Endothelial cell of coronary artery (primary cell): Measurements from ENCODE around the gene TMEM140. TPM values are rescaled to one million over a fixed set of nuclear protein-coding genes. Genes with fewer than 3 reads are reported as not detected.

Experiments used
- total RNA-seq: library from RNA; depleted of rRNA; stranded (reverse); fragments of >200 nt; gene quantifications from 2 replicates; pipeline ENCODE4 v1.2.3, GENCODE V29; 2014

Gene TMEM140
- 8.3 and 8.8 TPM in 2 replicates for total RNA-seq

GRCh38 chr7:135147899-135148721 is at the start of gene TMEM140:
TSS of gene TMEM140 (plus strand) at chr7:135148072. CDS start at chr7:135164442, 16,370 bp downstream.

GRCh38 chr7:135170274-135170997 is 22.6 kb downstream of the TMEM140 start, which contains the start of gene CYREN:
TSS of gene CYREN (minus strand) at chr7:135170707. CDS start at chr7:135168922, 1,785 bp downstream.

GRCh38 chr7:135211179-135211945 is 63.5 kb downstream of the TMEM140 start, which contains the start of gene WDR91:
TSS of gene WDR91 (minus strand) at chr7:135211526. CDS start at chr7:135211502, 24 bp downstream.

Other genes with a start within 250 kb of the TMEM140 start
- gene AGBL3, start 161.6 kb upstream of the TMEM140 start, total RNA-seq, result 0.56 and 1.3 TPM in 2 replicates
- gene CYREN, start 22.6 kb downstream of the TMEM140 start, total RNA-seq, result 20.5 and 21.1 TPM in 2 replicates
- gene WDR91, start 63.5 kb downstream of the TMEM140 start, total RNA-seq, result 3.0 and 4.1 TPM in 2 replicates
- not detected in 2 replicates for gene STRA8, start 85.8 kb downstream of the TMEM140 start, total RNA-seq